K562 (cell line): ENCODE data around the gene PCOLCE2. TPM values are rescaled to one million over a fixed set of nuclear protein-coding genes. Genes with fewer than 3 reads are reported as not detected.

Experiments used
- CHD1 ChIP-seq: fragments of 200-600 bp; sonication (generic); IDR thresholded peaks from one replicate; pipeline ENCODE4 v1.6.1; 2012; ENCODE audit warnings: mild to moderate bottlenecking, moderate library complexity, low read length, inconsistent platforms
- CREB3L1 ChIP-seq: fragments of 450-650 bp; IDR thresholded peaks from 2 replicates; pipeline ENCODE4 v1.6.1; 2014; ENCODE audit warnings: low read depth, mild to moderate bottlenecking, moderate library complexity, borderline replicate concordance
- CREM ChIP-seq: IDR thresholded peaks from 2 replicates; pipeline ENCODE4 v1.6.1; 2014; ENCODE audit warnings: antibody characterized with exemption, low read depth
- DMBX1 ChIP-seq: fragments of 250-450 bp; sonication (Bioruptor Pico); IDR thresholded peaks from 2 replicates; pipeline ENCODE4 v1.8.0; 2022; ENCODE audit warnings: inconsistent platforms, mild to moderate bottlenecking, moderate library complexity, borderline replicate concordance
- EP400 ChIP-seq: fragments of 450-650 bp; IDR thresholded peaks from 2 replicates; pipeline ENCODE4 v1.6.1; 2017; ENCODE audit warnings: antibody characterized with exemption, mild to moderate bottlenecking, moderate library complexity
- SIN3A ChIP-seq, 2 experiments: fragments of 150-350 bp in 1 of 2; IDR thresholded peaks; 2 replicates each; pipeline ENCODE4 v1.6.1; 2011 to 2016; ENCODE audit warnings: borderline replicate concordance in 2 of 2, low read depth in 2 of 2, low read length in 2 of 2, mild to moderate bottlenecking in 2 of 2, moderate library complexity in 2 of 2; ENCODE audit not compliant: control insufficient read depth in 1 of 2
- SRSF7 ChIP-seq: fragments of 200-400 bp; formaldehyde crosslinking; optimal IDR thresholded peaks from 2 replicates; pipeline ENCODE3; 2017; ENCODE audit warnings: mild to moderate bottlenecking, low read depth, low read length
- SUPT5H ChIP-seq: fragments of 450-650 bp; IDR thresholded peaks from 2 replicates; pipeline ENCODE4 v1.6.1; 2016
- TRIM28 ChIP-seq: fragments of 450-650 bp; IDR thresholded peaks from 2 replicates; pipeline ENCODE4 v1.6.1; 2017
- ZMIZ1 ChIP-seq, 2 experiments: fragments of 150-350 bp in 1 of 2; IDR thresholded peaks; 2 replicates each; pipeline ENCODE4 v1.6.1; 2012 to 2016; ENCODE audit warnings: low read depth in 2 of 2, low read length in 2 of 2, mild to moderate bottlenecking in 1 of 2, moderate library complexity in 1 of 2
- ZNF24 ChIP-seq: fragments of 450-650 bp; IDR thresholded peaks from 2 replicates; pipeline ENCODE4 v1.6.1; 2016
- ZNF436 ChIP-seq: fragments of 250-450, 450-650 bp; sonication (Bioruptor Pico); formaldehyde crosslinking; IDR thresholded peaks from 2 replicates; pipeline ENCODE4 v1.7.0; 2020; ENCODE audit warnings: mild to moderate bottlenecking
- polyA plus RNA-seq, 8 experiments: library from polyadenylated mRNA; depleted of rRNA in 4 of 8; stranded (reverse) in 5 of 8; unstranded in 3 of 8; fragments of >200 nt; fragmentation: Nextera tagmentation in 2 of 8; fragmentation: Illumina TruSeq in 1 of 8; extraction: Ambion mirVana in 2 of 8; extraction: Trizol in 1 of 8; gene quantifications; 2 replicates each; pipeline versions ENCODE4 v1.2.1 to v1.2.3, GENCODE V29; 2011 to 2014; ENCODE audit warnings: inconsistent platforms in 1 of 8, missing spikeins in 1 of 8
- total RNA-seq, 7 experiments: library from RNA; depleted of rRNA in 6 of 7; stranded (reverse); fragments of >200 nt in 6 of 7; fragmentation: Illumina TruSeq in 2 of 7; extraction: Trizol in 2 of 7; gene quantifications; 2 replicates each; pipeline versions ENCODE4 v1.2.1 to v1.2.3, GENCODE V29; 2011 to 2021; ENCODE audit warnings: low replicate concordance in 1 of 7
- TF ChIP-seq, protein P1 (sequence below): fragments of 250-450 bp; sonication (Bioruptor Pico); IDR thresholded peaks from 2 replicates; pipeline ENCODE4 v1.8.0; 2021; ENCODE audit warnings: mild to moderate bottlenecking, moderate library complexity
- TF ChIP-seq, protein P2 (sequence below): IDR thresholded peaks from 2 replicates; pipeline ENCODE4 v1.6.1; 2012; ENCODE audit warnings: low read depth, low read length, improper control_type of control experiment, borderline replicate concordance
- TF ChIP-seq, protein P3 (sequence below): sonication (generic); formaldehyde crosslinking; IDR thresholded peaks from 2 replicates; pipeline ENCODE4 v1.8.1; 2023; ENCODE audit warnings: mild to moderate bottlenecking, missing genetic modification reagents
- TF ChIP-seq, protein P4 (sequence below): fragments of 250-450 bp; sonication (Bioruptor Pico); IDR thresholded peaks from 2 replicates; pipeline ENCODE4 v1.8.0; 2021; ENCODE audit warnings: moderate library complexity, mild to moderate bottlenecking, inconsistent platforms

The PCOLCE2 gene
- total and polyA plus RNA-seq, 9 of the 15 experiments (the other 6 are each of a cell fraction or from before 2014, with no cell fraction given) = 0.18 to 1.2 (median 0.65) TPM

DNA sequence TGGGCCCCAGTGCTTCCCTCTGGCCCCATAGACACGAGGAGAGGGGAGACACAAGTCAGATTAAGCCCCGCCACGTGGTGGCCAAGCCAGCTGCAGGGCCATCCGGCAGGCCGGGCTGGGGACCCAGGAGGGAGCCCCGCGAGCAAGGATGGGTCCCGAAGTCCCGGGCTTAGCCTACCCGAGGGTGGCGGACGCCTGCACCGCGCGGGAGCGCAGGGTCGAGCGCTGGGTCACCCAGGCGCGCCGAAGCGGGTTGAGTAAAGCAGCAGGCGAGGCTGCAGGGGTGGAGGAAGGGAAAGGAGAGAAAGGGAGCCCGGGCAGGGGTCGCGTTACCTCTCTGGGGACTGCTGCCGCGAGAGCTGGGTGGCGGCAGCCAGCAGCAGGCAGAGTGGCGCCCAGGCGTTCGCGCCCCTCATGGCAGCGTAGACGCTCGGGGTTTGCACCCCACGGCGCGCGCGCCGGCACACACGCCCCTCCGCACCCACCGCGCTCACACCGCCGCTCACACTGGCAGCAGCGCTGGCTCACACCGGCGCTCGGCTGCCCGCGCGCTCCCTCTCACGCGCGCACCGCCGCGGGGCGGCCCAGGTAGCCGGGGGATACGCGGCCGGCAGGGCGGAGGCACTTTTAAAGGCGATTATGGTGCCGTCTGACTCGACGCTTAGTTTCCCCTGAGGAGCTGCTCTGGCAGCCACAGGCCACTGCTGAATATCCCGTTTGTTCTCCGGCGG, at the start of gene PCOLCE2 (continued):
- TF ChIP-seq CHD1 = no peak
- TF ChIP-seq ZMIZ1 (IDR thresholded peaks at IDR 0.05; ENCODE audit: low read depth in 2 of 2, low read length in 2 of 2) = no peak
- no peak for TF ChIP-seq SIN3A (IDR thresholded peaks at IDR 0.05; ENCODE audit: borderline replicate concordance in 2 of 2, control insufficient read depth in 1 of 2, low read depth in 2 of 2, low read length in 2 of 2)
- no peak for TF ChIP-seq DMBX1 (CRISPR knock-in tag)
- no peak for TF ChIP-seq SRSF7
- TF ChIP-seq ZNF436 (CRISPR knock-in tag) = no peak
- TF ChIP-seq, protein P1, sequence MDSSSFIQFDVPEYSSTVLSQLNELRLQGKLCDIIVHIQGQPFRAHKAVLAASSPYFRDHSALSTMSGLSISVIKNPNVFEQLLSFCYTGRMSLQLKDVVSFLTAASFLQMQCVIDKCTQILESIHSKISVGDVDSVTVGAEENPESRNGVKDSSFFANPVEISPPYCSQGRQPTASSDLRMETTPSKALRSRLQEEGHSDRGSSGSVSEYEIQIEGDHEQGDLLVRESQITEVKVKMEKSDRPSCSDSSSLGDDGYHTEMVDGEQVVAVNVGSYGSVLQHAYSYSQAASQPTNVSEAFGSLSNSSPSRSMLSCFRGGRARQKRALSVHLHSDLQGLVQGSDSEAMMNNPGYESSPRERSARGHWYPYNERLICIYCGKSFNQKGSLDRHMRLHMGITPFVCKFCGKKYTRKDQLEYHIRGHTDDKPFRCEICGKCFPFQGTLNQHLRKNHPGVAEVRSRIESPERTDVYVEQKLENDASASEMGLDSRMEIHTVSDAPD = no peak
- TF ChIP-seq SUPT5H = no peak
- TF ChIP-seq, protein P2, sequence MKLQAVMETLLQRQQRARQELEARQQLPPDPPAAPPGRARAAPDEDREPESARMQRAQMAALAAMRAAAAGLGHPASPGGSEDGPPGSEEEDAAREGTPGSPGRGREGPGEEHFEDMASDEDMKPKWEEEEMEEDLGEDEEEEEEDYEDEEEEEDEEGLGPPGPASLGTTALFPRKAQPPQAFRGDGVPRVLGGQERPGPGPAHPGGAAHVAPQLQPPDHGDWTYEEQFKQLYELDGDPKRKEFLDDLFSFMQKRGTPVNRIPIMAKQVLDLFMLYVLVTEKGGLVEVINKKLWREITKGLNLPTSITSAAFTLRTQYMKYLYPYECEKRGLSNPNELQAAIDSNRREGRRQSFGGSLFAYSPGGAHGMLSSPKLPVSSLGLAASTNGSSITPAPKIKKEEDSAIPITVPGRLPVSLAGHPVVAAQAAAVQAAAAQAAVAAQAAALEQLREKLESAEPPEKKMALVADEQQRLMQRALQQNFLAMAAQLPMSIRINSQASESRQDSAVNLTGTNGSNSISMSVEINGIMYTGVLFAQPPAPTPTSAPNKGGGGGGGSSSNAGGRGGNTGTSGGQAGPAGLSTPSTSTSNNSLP = no peak
- no peak for TF ChIP-seq ZNF24
- TF ChIP-seq TRIM28 = no peak
- peak; percentile 20; the same call in 1 of the 2 replicates for TF ChIP-seq EP400
- TF ChIP-seq, protein P3, sequence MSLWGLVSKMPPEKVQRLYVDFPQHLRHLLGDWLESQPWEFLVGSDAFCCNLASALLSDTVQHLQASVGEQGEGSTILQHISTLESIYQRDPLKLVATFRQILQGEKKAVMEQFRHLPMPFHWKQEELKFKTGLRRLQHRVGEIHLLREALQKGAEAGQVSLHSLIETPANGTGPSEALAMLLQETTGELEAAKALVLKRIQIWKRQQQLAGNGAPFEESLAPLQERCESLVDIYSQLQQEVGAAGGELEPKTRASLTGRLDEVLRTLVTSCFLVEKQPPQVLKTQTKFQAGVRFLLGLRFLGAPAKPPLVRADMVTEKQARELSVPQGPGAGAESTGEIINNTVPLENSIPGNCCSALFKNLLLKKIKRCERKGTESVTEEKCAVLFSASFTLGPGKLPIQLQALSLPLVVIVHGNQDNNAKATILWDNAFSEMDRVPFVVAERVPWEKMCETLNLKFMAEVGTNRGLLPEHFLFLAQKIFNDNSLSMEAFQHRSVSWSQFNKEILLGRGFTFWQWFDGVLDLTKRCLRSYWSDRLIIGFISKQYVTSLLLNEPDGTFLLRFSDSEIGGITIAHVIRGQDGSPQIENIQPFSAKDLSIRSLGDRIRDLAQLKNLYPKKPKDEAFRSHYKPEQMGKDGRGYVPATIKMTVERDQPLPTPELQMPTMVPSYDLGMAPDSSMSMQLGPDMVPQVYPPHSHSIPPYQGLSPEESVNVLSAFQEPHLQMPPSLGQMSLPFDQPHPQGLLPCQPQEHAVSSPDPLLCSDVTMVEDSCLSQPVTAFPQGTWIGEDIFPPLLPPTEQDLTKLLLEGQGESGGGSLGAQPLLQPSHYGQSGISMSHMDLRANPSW (CRISPR knock-in tag) = no peak
- no peak; the same call in 1 of the 2 replicates for TF ChIP-seq CREB3L1
- no peak for TF ChIP-seq CREM
- TF ChIP-seq, protein P4, sequence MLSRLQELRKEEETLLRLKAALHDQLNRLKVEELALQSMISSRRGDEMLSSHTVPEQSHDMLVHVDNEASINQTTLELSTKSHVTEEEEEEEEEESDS = no peak
